Measurements from ENCODE around the gene HABP4. TPM values are rescaled to one million over a fixed set of nuclear protein-coding genes. Genes with fewer than 3 reads are reported as not detected.

HABP4 gene
- total and polyA plus RNA-seq, 9 of the 15 experiments (the other 6 are each of a cell fraction or from before 2014, with no cell fraction given): 0.38 to 2.4 (median 1.9) TPM

DNA sequence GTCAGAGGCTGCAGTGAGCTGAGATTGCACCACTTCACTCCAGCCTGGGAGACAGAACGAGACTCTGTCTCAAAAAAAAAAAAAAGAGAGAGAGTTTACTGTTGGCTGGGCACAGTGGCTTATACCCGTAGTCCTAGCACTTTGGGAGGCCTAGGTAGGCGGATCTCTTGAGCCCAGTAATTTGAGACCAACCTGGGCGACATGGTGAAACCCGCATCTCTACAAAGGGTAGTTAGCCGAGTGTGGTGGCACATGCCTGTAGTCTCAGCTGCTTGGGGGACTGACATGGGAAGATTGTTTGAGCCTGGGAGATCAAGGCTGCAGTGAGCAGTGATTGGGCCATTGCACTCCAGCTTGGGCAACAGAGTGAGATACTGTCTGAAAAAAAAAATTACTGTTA, 12.6 kb downstream of the HABP4 start:
- intact Hi-C loops (cut with micrococcal nuclease): no loop called here
- Histone ChIP-seq H3K79me2 (ENCODE audit: control insufficient read depth, insufficient read depth, low read length) (no peaks in the 10 kb centered on the region), H4K20me1 (replicated peaks; ENCODE audit: control insufficient read depth, insufficient read depth, low read length) (no peaks in the 10 kb centered on the region), H3K4me2 (ENCODE audit: insufficient read depth, low read length) (no peak overlapping the region), H3K9ac (ENCODE audit: insufficient read depth in 1 of 2, low read depth in 2 of 2, low read length in 2 of 2) (no peak overlapping the region), H2AFZ (ENCODE audit: low read depth, low read length) (no peak overlapping the region), H3K27ac (ENCODE audit: extremely low read depth, low read depth, low read length) (no peak overlapping the region), H3K4me1 (replicated peaks in 1 of 2; ENCODE audit: control insufficient read depth in 2 of 2, insufficient read depth in 2 of 2, low read length in 2 of 2) (no peaks in the 10 kb centered on the region; a peak in 1 of 5 replicates), H3K4me3 (no peak overlapping the region), H3K9me3 (replicated peaks; ENCODE audit: control insufficient read depth, insufficient read depth, low read depth, low read length) (no peaks in the 10 kb centered on the region), H3K9me1 (ENCODE audit: control insufficient read depth, insufficient read depth, low read length) (no peaks in the 10 kb centered on the region), H3K27me3 (ENCODE audit: control insufficient read depth in 2 of 2, insufficient read depth in 2 of 2, low read length in 2 of 2) (no peaks in the 10 kb centered on the region), H3K36me3 (ENCODE audit: control insufficient read depth, insufficient read depth, low read length) (no peaks in the 10 kb centered on the region)
- ATAC-seq (no peak), FAIRE-seq (no peak), DNase-seq (ENCODE audit: extremely low read depth in 1 of 4, low spot score in 3 of 4) (no peak)
- in situ Hi-C loops (cut with MboI): no loop called here
- ChIA-PET POLR2A (interaction anchor here (0.6 to 2.6 kb wide), 4 partner anchors 9 to 25 kb away, joined by 3 to 7 read pairs (median 4); partner anchors contain the start of gene HABP4), CTCF (ENCODE audit: low intra/inter-chr PET ratio) (no interaction called here)
- no peak for TF ChIP-seq DPF2 (IDR thresholded peaks at IDR 0.05)
- TF ChIP-seq ZNF76 (CRISPR knock-in tag; IDR thresholded peaks at IDR 0.05; ENCODE audit: borderline replicate concordance): no peak
- TF ChIP-seq, protein P1, sequence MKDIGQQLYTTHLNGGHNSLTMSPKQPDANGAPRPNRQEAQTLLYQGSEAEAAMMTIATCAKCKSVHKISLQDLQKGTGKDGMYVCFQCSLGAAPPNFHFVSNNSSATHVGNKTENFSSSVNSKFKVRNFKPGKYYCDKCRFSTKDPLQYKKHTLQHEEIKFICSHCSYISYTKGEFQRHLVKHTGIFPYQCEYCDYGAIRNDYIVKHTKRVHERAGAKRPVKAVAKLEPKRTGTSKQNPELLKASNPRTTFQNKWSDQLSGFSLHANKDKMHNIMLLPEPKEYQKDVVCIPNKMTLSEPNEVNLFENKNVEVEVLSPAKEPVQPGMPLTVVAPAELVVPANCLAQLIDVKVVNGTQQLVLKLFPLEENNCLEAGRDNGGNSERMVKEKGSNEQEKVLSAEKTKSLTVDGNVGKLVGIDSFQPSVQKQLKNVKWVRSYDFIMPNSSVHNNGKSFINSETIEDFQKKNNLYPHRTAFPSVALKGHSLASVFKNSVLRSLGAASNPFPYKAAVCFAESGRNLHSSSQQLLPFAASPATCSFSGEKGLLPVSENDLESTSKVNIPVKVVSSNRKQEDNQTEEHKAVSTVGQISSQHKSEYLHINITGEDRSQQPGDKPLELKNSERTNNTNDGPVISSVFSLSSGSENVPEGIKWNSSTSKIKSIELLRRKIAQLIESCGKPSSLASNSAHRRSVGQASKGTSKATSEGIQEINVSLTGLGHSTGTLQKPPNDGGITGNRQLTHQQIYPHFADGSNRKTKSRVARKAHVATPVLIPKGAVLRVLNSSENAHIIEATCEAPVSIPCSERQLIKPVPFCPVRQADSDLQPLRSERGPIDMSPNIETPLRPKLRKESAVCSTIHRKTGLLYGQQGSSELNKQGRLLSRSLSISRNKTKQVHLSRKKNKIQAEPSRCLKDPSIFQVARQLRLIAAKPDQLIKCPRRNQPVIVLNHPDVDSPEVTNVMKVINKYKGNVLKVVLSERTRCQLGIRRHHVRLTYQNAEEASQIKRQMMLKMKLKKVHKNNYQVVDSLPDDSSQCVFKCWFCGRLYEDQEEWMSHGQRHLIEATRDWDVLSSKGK (CRISPR knock-in tag; IDR thresholded peaks at IDR 0.05): no peak
- TF ChIP-seq ZNF253 (CRISPR knock-in tag; conservative IDR thresholded peaks at IDR 0.05): no peak
- TF ChIP-seq HMGN3 (IDR thresholded peaks at IDR 0.05; ENCODE audit: borderline replicate concordance, extremely low read depth, insufficient read length, low read depth, low read length): no peak
- no peak for TF ChIP-seq ILK (tag; IDR thresholded peaks at IDR 0.05; ENCODE audit: borderline replicate concordance, low read depth)
- TF ChIP-seq, protein P2, sequence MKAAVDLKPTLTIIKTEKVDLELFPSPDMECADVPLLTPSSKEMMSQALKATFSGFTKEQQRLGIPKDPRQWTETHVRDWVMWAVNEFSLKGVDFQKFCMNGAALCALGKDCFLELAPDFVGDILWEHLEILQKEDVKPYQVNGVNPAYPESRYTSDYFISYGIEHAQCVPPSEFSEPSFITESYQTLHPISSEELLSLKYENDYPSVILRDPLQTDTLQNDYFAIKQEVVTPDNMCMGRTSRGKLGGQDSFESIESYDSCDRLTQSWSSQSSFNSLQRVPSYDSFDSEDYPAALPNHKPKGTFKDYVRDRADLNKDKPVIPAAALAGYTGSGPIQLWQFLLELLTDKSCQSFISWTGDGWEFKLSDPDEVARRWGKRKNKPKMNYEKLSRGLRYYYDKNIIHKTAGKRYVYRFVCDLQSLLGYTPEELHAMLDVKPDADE (conservative IDR thresholded peaks at IDR 0.05; ENCODE audit: control insufficient read depth, low read depth, low read length): no peak
- no peak for TF ChIP-seq ZNF212 (CRISPR knock-in tag; IDR thresholded peaks at IDR 0.05)
- no peak for TF ChIP-seq NCOA2 (IDR thresholded peaks at IDR 0.05; ENCODE audit: partially characterized antibody in 2 of 2)
- TF ChIP-seq TCF3 (CRISPR knock-in tag; IDR thresholded peaks at IDR 0.05): no peak
- no peak for TF ChIP-seq MEIS2 (IDR thresholded peaks at IDR 0.05; ENCODE audit: partially characterized antibody)
- TF ChIP-seq ZNF707 (CRISPR knock-in tag; conservative IDR thresholded peaks at IDR 0.05): no peak
- no peak for TF ChIP-seq FOXA3 (CRISPR knock-in tag; conservative IDR thresholded peaks at IDR 0.05 in 1 of 2, IDR thresholded peaks at IDR 0.05 in 1 of 2)
- TF ChIP-seq ZNF175 (CRISPR knock-in tag; IDR thresholded peaks at IDR 0.05; ENCODE audit: low read depth): no peak
- no TSS peak for BruUV-seq (replicated peaks)
- WGBS (ENCODE audit: insufficient coverage, low coverage, missing lambda C conversion rate): 48% methylated on average over 6 of the region's 6 CpGs
